ENCODE measurements around the gene DIP2A. TPM values are rescaled to one million over a fixed set of nuclear protein-coding genes. Genes with fewer than 3 reads are reported as not detected.
A peak's percentile ranks its signal among the peaks of the same experiment; 100 is the strongest.

The DIP2A gene
- polyA plus RNA-seq, 3 donors: 29.4 to 52.3 (median 33.3) TPM

DNA sequence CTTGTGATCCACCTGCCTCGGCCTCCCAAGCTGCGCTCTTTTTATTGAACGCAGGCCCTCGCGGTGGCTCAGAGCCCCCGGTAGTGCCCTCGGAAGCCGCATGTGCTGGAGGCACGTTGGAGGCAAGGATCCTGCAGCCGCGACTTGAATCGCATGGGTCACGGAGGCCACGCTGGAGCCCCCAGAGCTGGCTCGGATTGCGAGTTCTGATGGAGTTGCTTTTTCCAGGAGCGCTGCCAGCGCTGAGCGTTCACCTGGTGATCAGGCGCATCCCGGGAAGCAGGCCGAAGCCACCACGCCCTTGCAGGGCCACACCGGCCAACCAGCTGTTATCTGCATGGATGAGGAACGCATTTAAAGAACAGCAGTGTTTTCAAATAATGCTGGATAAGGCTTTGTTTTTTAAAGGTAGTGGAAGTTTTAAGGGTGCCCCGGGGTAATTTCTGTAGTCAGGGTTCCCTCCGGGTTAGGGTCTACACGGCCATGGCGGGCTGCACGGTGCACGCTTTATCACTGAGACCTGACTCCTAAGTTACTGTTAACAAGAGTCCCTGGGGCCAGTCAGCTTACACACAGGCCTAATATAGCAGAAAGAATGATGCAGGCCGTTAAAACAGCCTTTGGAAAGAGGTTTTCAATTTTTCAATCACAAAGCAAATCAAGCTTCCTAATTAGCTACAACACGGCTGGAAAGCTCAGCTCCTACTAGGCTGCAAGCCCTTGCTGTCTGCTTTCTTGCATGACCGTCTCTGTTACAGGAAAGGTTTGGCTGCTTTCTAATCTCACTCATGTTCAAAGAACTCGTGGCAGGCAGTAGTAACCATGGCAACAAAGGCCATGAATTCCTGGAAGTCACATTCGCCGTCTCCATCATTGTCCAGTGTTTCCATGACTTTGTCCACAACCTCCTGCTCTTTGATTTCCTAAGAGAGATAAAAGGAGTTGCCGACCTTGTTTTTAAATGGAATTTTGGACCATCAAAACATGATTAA lies 140.2 kb downstream of the DIP2A start:
- DNase-seq (ENCODE audit: extremely low read depth in 1 of 11, low read depth in 9 of 11, low spot score in 4 of 11): peak; percentile 21 to 77 (median 63)

GRCh38 chr21:46600305-46600704 lies 141.6 kb downstream of the DIP2A start:
- no peak for DNase-seq (ENCODE audit: extremely low read depth in 1 of 11, low read depth in 9 of 11, low spot score in 4 of 11)

GRCh38 chr21:46600978-46601377 lies 142.3 kb downstream of the DIP2A start:
- no peak for DNase-seq (ENCODE audit: extremely low read depth in 1 of 11, low read depth in 9 of 11, low spot score in 4 of 11)

- DNase-seq (ENCODE audit: extremely low read depth in 1 of 11, low read depth in 9 of 11, low spot score in 4 of 11): no peak
Observed at GRCh38 chr21:46603228-46603627, 144.5 kb downstream of the DIP2A start.

DNA sequence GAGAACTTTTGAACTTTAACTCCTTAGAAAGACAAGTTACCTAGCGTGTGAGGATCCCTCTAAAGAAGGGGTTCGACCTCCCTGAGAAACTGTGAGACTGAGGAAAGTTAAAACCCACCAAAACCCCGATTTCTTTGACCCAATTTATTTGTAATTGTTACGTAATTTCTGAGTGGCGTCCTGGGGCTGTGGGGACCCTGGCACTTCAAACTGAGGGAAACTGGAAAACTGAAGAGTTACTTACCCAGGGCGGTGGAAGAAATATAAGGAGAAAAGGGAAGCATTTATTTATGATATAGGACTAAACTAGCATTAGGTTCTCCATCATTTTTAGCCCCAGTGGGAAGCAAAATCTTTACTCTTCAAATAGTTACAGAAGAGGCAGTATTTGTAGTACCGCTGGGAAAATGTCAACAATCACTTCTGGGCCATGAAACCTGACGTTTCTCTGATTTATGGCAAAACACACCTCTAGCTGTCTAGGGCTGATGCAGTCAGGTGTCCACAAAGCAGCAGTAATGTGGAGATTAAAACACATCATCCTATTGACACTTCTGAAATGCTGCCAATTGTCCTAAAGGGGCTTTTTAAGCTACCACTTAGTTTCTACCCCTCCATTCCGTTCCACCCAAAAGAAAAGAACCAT lies 145.8 kb downstream of the DIP2A start:
- DNase-seq (ENCODE audit: extremely low read depth in 1 of 11, low read depth in 9 of 11, low spot score in 4 of 11): no peak

DNA sequence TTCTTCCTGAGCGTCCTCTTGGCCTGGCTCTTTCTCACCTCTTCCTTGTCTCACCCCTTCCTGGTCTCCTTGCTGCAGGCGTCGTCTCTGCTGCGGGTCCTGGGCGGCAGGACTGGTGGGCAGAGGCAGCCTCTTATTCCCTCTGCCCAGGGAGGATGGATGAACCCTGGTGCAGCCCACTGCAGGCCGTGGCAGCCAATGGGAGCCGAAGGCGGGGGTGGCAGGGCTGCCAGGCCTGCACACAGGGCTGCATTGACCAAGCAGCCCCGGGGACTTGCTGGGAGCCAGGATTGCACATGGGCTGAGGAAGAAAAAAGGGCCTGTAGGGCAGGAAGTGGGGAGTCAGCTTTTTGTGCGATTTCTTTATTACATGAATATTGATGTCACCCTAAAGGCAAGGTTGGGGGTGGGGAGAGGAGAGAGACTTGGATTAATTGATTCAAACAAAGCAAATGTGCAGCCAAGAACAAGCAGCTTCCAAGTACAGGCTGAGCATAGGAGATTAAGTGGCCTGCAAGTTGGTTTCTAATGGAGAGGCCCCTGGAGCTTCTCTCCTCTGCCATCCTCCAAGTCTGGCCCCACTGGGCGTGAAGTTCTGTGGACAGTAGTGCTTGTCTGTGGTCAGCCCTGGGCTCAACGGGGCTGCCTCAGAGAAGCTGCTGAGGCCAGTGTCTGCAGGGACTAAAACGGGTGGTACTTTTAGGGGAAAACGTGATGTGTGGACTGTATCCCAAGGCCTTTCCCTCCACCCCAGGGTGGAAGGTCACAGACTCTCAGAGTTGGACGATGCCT lies 146.5 kb downstream of the DIP2A start, which contains the start of gene S100B:
TSS of gene S100B (minus strand) at position 108 of the 792 bp plus-strand sequence. CDS start 2,667 bp downstream, outside the sequence.
- peak in 2 of 11 donors; percentile 15 to 16 for DNase-seq (ENCODE audit: extremely low read depth in 1 of 11, low read depth in 9 of 11, low spot score in 4 of 11)

DNA sequence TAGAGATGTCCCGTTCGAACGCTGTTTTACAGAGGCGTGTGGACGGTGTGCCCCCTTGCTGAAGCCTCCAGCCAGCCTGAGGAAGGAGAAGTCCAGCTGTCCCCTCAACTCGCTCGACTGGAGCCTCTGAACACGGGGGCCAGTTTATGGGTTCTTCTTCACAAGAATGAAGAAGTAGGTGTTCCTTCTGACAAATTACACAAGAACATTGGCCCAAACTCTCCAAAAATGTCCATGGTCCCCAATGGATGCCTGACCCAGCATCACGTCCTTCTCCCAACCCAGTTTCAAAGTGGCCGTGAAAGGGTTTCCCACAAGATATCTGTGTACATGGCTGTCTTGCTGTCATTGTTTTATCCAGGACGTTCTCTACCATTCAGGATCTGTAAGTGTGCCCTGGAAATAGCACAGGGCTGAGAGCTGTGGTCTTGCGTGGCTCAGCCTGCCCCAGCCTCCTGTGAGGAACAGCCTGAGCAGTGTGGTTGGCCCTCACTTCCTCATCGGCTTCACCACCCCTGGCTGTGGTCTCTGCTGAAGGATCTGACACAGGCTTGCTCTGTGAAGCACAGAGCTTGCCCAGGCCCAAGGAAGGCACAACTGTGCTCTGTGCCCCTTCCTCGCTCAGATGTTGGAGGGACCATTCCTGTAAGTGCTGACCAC lies 147.2 kb downstream of the DIP2A start:
- DNase-seq (ENCODE audit: extremely low read depth in 1 of 11, low read depth in 9 of 11, low spot score in 4 of 11): no peak

DNA sequence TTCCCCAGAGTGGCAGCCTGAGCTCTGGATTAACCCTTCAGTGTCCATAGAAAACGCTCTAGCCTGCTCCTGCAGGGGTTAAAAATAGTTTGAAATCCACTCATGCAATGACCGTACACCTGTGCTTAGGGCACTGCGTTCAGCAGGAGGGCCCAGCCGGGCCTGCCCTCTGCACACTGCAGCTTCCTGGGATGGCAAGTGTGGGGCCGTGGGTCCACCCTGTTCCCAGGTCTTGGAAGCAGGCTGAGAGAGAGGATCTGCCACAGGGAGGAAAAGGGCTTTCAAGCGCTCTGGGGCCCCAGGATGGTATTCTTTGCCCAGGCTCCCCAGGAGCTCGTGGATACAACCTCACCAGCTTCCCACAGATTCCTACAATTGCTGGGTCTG lies 147.7 kb downstream of the DIP2A start:
- no peak for DNase-seq (ENCODE audit: extremely low read depth in 1 of 11, low read depth in 9 of 11, low spot score in 4 of 11)

DNA sequence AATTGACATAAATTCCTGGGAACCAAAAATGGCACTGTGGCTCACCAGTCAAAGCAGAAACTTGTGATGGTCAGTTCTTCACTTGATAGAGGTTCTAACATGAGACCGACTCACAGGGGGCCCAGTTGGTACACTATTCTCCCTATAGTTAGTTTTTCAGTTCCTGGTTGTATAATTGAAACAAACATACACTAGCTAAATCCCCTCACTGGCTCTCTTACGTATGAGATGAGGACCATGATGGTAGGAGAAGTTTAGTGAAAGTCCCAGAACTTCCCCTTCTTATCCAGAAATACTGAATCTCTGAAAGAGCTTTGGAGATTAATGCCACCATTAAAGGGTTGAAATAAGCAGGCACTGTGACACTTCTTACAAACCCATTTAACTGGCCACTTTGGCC lies 148.9 kb downstream of the DIP2A start:
- no peak for DNase-seq (ENCODE audit: extremely low read depth in 1 of 11, low read depth in 9 of 11, low spot score in 4 of 11)

DNA sequence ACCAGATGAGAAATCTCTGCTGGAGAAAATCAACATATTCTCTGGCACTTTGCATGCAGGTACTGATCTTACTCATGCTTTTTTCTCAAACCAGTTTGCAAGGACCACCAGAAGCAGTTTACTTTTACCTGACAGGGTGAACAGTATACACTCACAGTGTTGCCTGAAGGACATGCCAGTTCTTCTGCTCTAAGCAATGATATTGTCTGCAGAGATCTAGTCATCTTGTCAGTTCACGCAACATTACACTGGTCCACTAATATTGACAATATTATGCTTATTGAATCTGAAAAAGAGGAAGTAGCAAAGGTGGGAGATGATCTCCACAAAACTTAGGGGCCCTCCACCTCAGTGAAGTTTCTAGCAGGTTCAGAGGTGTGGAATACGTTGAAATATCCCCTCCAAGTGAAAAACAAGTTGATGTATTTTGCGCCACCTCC lies 150.0 kb downstream of the DIP2A start:
- DNase-seq (ENCODE audit: extremely low read depth in 1 of 11, low read depth in 9 of 11, low spot score in 4 of 11): no peak

- no peak for DNase-seq (ENCODE audit: extremely low read depth in 1 of 11, low read depth in 9 of 11, low spot score in 4 of 11)
Observed at GRCh38 chr21:46610018-46610701, 151.5 kb downstream of the DIP2A start.

DNA sequence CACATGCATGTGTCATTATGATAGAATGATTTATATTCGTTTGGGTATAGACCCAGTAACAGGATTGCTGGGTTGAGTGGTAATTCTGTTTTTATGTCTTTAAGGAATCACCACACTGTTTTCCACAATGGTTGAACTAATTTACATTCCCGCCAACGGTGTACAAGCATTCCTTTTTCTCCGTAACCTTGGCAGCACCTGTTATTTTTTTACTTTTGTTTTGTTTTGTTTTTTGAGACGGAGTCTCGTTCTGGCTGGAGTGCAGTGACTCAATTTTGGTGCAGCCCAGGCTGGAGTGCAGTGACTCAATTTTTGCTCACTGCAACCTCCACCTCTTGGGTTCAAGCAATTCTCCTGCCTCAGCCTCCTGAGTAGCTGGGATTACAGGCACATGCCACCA lies 154.7 kb downstream of the DIP2A start:
- no peak for DNase-seq (ENCODE audit: extremely low read depth in 1 of 11, low read depth in 9 of 11, low spot score in 4 of 11)

GRCh38 chr21:46616050-46616449 lies 157.4 kb downstream of the DIP2A start:
- no peak for DNase-seq (ENCODE audit: extremely low read depth in 1 of 11, low read depth in 9 of 11, low spot score in 4 of 11)

- no peak for DNase-seq (ENCODE audit: extremely low read depth in 1 of 11, low read depth in 9 of 11, low spot score in 4 of 11)
Observed at GRCh38 chr21:46616656-46617055, 158.0 kb downstream of the DIP2A start.

- DNase-seq (ENCODE audit: extremely low read depth in 1 of 11, low read depth in 9 of 11, low spot score in 4 of 11): no peak
Observed at GRCh38 chr21:46617267-46618051, 158.8 kb downstream of the DIP2A start.

DNA sequence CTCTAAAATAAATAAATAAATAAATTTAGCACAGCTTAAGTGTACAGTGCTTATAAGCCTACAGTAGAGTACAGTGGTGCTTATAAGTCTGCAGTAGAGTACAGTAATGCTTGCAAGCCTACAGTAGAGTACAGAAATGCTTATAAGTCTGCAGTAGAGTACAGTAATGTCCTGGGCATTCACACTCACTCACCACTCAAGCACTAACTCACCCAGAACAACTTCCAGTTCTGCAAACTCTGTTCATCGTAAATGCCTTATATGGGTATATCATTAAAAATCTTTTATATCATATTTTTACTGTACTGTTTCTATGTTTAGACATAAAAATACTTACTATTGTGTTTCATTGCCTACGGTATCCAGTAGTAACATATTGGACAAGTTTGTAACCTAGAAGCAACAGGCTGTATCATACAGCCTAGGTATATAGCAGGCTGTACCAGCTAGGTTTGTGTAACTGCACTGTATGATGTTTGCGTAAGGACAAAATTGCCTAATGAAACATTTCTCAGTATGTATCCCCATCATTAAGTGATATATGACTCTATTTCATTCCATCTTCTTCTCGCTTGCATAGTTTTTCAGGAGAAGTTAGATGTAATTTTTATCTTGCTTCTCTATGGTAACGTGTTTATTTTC lies 160.2 kb downstream of the DIP2A start:
- no peak for DNase-seq (ENCODE audit: extremely low read depth in 1 of 11, low read depth in 9 of 11, low spot score in 4 of 11)

Data from renal cortex interstitium (tissue), 11 donors.